GM19351 (cell line): ENCODE data around the gene LRRC8C.
"Not testable (repeated sequence)": the region's sequence is repeated elsewhere in the genome, so short reads cannot be mapped to it uniquely, and the experiment has no call there.

Source experiments
- ATAC-seq: cut with Tn5 transposase; IDR thresholded peaks from one replicate; pipeline ENCODE4 v1.9.1; 2021; ENCODE audit warnings: mild to moderate bottlenecking, moderate library complexity; ENCODE audit not compliant: unreplicated experiment

LRRC8C gene

DNA sequence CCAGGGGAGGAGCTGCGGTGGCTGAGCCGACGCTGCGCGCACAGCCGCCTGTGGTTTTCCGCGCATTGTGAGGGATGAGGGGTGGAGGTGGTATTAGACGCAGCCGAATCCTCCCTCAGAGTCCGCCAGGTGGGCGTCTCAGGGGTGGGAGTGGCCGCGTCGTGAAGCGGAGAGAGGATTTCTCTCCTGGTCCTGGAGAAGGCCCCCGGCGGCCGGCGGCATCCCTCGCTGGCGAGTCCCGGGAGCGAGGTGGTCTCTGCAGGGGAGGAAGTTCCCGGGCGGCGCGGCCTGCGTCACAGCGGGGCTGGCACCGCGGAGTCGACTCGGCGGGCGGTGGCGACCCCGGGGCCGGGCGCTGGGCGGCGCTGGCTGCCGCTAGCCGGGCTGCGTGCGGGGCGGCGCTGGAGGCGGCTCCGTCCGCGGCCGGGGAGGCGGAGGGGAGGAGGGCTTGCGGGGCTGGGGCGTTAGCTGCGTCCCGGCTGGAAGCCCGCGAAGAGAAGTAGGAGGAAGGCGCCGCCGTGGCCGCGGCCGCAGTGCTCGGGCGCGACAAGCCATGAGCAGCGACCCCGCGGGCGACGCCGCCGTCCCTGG is at the start of gene LRRC8C:
Gene LRRC8C (plus strand): TSS at position 464 of the 591 bp plus-strand sequence. CDS start 53,354 bp downstream, outside the sequence.
- ATAC-seq, result peak; percentile 85

DNA sequence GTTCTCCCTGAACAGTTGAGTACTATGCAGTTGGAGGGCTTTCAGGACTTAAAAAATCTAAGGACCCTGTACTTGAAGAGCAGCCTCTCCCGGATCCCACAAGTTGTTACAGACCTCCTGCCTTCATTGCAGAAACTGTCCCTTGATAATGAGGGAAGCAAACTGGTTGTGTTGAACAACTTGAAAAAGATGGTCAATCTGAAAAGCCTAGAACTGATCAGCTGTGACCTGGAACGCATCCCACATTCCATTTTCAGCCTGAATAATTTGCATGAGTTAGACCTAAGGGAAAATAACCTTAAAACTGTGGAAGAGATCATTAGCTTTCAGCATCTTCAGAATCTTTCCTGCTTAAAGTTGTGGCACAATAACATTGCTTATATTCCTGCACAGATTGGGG is 48.7 kb upstream of the LRRC8C start:
- ATAC-seq, result no peak

DNA sequence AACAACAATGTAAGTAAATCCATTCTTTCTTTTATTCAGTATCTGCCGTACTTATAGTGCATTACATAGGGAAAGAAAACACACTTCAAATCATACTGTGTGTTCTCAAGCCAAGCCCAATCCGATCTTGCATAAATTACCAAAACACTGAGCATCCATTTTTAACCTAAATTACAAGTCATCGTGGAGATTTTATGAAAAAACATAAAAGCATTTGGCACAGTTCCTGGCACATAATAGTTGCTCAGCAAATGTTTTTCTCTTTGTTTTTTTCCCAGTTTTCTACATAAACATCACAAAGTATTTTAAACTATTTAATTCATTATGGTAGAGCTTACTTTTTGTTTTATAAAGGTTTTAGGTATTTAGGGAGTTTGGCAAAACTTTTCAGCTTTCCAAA is 48.1 kb upstream of the LRRC8C start:
- ATAC-seq, result no peak

DNA sequence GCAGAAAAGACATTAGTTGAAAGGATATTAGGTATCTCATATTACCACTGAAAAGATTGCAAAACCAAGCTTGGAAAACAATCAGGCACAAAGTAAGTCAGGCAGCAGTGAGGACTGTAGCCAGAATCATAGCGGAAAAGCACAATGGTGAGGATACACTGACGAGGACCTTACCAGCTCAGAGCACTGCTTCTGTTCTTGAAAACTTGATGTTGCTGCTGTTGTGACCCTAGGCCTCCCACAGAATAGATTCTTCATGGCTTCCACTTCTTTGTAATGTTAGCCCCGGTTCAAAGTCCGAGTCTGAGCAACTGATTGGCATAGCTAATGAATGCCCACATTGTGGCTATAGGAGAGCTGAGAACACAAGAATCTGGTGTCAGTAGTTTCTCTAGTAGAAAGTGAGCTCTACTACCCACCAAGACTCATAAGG is 45.2 kb upstream of the LRRC8C start:
- no peak for ATAC-seq

DNA sequence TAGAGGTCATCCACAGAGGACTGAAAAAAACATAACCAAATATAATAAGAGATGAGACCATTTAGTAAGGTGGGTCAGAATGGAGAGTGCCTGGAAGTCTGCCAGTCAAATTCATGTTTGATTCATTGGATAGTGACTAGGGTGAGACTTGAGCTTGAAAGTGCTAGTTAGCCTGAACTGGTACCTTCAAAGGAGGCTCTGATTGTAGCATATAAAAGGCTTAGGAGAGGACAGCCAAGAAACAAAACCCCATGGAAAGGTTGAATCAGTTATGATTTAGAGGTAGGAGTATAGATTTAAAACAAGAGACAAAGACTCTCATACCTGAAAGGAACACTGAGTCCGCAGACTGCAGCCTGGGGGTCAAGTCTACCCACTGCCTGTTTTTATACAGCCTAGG is 44.4 kb upstream of the LRRC8C start:
- ATAC-seq, result no peak

DNA sequence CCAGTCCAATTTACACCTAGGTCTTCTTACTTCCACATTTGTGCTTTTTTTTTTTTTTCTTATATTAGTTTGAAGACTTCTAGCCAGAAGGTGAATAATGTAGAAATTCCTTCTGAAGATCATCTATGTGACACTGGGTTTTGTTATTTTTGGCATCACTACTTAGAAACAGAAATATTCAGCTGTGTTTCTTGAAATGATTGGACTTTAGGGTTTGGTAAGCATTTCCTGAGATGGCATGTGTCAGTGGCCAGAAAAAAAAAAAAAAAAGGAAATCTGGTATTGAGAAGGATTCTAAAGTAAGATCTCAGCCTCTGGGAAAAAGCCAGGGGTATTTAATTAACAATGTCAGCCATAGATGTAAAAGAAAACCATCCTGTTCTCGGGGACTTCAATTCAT is 43.4 kb upstream of the LRRC8C start:
- ATAC-seq, result no peak

DNA sequence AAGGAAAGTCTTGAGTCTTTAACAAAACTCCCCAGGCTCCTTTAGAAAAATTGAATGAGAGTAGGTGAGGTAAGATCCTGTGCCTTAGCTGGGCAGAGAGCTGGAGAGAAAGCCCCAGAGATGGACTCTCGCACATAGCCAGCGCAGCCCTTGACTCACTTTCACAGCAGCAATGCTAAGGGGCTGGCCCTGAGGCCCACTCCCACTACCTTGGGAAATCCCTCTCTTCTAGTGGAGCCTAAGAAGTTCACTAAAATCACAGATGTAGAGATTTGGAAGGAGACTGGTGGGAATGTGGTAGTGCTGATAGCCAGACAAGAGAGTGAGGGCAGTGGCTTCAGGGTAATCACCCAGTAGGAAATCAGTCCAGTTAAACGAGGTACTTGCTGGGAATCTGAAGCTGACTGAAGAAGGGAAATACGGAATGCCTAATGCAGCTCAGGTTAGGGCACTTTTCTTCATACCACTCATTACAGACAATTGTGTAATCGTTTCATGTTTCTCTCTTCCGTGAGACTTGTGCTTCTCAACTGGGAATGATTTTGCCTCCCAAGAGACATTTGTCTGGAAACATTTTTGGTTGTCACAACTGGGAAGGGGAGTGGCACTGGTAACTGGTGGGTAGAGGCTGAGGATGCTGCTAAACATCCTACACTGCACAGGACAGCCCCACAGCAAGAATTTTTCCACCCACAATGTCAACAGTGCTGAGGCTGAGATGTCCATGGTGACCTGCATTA is 42.4 kb upstream of the LRRC8C start:
- ATAC-seq, result no peak

DNA sequence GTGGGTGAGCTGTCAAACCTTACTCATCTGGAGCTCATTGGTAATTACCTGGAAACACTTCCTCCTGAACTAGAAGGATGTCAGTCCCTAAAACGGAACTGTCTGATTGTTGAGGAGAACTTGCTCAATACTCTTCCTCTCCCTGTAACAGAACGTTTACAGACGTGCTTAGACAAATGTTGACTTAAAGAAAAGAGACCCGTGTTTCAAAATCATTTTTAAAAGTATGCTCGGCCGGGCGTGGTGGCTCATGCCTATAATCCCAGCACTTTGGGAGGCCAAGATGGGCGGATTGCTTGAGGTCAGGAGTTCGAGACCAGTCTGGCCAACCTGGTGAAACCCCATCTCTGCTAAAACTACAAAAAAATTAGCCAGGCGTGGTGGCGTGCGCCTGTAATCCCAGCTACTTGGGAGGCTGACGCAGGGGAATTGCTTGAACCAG is 40.0 kb upstream of the LRRC8C start:
- not testable (repeated sequence) for ATAC-seq

DNA sequence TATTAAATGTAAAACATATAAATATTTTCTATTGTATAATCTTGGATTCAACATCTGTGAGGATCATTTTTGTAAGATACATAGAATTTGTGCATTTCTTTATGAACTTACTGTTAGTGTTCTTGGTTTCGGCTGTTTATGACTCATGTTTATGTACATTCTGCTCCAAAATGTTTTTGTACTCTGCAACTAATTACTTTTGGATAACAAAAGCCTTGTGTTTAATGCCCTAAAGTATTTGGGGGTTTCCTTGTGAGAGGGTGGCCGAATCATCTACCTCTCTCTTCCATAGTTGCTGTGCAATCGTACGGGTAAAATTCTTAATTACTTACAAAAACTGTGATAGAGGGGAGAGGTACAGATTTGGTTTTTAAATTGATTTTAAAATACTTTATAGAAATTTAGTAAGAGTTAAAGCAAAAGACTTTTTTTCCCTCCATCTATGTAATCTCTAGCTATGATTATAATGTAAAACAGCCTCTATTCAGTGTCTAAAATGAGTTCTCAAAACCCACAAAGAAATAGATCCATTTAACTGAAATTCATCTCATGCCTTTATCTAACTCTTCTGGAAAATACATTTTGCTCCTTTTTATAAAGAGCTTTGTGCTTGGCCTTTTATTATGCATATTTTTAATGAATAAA is 38.7 kb upstream of the LRRC8C start:
- no peak for ATAC-seq

DNA sequence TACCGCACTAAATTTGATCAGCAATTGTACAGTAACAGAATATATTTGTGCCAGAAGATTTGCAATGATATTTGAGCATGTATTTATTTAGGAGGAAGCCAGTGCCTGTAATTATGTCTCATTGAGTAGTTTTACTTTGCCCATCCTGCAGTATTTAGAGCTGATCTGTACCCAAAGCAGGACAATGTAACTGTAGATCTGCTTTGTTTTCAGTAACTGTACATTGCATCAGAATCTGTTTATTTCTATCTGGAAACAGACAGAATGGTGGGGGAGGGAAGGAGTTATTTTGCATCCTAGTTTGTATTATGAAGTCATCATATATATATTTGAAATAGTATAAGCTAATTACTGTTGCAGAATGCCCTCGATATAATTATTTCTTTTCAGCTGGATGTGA is 36.2 kb upstream of the LRRC8C start:
- ATAC-seq, result no peak

DNA sequence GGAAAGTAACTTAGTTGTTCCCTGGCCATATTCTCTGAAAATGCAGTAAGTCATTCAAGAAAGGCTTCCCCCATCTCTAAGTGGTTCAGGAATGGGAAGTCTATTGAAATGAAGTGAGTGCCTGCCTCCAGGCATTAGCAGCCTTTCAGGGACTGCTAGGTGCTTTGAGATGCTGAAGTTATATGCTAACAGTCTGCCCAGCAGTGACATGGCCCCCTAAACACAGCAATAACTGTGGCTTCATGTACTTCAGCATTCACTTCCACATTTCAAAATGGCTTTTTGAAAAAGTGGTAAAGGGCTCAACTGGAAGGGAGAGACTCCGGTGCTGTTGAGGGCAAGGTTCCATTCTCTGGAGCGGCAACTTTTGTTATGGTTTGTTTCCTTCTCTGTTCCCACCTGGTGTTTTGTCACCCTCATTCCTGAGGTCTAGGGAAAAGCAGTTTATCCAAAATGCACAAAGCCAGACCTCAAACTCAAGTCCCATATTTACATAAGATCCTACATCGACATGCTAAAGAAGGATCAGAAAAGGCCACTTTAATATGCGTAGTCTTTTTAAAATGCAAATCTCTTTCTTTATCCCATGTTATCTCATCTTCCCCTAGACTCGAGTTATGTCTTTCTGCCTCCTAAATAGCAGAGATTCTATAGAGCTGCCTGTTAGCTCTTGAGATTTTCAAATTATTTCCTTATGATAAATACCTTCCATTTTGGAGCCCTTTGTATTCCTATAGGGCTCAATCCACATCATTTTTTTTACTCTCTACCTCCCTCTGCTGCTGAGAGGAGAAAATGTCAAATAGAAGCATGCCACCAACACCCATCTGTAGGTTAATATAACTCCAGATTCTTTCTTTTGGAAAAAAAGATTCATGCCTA is 34.2 kb upstream of the LRRC8C start:
- ATAC-seq, result peak; percentile 69

DNA sequence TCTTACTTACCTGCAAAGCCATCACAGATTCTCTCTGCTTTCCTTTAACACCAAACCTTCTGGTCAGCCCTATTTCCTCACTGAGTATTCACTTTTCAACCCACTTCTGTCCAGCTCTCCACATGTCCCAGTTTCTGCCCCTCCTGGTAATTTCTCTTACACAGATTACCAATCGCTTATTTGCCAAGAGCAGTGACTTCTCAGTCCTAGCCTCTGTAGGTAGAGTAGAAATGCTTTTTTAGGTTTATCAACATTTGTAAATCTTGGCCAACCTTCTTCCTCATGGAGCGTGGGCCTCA is 33.6 kb upstream of the LRRC8C start:
- ATAC-seq, result no peak

DNA sequence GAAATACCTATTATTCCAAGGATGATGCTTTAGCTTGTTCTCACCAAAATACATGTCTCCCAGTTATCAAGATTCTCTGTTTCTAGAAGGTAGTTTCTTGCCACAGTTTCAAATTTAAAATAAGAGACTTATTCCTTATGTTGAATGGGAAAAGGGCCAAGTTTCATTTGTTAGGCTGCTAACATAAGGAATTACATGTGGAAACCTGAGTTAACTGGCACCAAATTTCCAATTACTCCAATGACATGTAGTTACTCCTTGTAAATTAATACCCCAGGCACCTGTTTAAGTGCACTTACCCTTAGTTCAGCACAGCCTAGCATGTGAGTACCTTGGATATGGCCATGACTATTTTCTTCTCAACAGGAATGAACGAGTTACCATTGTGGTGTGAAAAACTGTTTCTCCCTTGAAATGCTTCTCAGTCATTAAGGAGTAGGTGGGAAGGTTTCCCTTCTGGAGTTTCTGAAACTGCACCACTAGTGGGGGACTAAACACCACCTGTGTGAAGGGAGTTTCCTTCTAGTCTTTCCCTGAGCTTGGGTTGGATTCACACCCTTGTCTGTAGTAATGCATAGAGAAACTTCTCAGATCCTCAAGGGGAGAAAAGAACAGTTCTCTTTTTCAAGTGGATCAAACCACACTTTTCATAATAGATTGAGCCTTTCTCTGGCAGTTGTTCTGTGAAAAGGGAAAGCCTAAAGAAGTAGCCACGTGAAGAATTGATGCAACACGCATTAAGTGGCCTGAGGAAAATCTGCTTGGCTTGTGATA is 32.3 kb upstream of the LRRC8C start:
- no peak for ATAC-seq

DNA sequence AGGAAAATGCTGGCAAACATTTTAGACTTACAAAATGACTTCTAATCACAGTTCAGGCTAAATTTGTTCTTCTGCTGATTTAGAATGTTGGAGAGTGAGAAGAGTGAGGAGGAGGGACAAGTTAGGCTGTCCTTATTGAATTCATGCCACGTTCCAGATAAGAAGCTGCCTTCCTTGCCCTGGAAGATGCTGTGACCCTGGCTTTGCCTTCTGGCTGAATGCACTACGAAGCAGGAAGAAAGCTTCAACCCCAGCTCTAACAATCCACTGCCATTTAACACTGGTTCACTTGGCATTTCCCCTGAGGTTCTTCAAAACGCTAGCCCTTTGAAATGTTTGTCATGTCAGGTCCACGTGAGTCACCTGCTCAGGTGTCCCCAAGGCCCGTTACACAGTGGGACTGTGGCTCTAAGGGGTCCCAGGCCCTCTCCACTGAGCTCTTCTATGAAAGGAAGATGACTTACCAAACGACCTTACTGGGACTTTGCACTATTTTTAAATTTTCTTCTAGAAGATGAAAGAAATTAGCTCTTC is 30.0 kb upstream of the LRRC8C start:
- ATAC-seq, result no peak

DNA sequence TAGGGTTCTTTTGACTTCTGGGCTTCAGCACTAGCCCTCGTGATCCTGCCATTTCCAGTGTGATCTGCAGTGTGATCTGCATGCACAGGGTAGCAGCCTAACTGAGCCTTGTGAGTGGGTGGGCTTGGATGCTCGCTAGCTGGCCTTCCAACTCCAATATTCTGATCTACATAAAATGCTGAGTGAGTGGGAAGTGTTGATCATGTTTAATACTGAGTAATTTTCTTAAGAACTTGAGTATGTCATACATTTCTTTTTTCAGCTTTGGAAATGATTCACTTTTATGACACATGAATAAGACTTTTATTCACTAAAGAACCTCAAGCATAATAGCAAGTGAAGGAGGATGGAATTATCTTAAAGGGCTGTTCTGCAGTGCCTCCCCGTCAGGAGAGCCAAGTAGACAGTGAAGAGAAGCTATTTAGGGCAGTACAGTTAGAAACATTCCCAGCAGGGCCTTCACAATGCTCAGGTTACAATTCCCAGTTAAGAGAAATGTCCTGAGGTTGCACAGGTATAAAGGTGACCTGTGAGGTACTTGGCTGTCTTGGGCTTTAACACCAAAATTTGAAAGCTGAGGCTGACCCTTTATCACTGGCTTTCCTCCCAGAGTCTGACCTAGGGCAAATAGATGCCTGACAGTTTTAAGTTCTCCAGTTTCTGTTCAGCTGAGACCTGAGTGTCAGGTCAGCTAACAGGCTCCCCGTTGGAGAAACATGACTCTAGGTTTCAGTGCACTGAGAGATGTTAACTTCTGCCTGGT is 29.1 kb upstream of the LRRC8C start:
- no peak for ATAC-seq

DNA sequence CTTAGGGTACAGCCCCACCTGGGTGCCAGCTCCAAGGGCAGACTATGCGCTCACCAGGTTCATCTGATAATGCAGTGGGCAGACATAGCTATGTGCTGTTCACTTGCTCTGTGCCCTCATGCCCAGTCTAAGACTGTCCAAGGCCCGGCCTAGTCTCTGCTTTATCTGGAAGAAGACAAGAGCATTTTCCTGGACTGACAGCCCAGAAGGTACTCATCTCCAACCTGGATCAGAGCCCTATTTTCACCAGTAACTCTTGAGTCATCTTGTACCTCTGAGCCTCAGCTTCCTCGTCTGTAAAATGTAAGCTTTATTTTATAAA is 28.5 kb upstream of the LRRC8C start:
- no peak for ATAC-seq

DNA sequence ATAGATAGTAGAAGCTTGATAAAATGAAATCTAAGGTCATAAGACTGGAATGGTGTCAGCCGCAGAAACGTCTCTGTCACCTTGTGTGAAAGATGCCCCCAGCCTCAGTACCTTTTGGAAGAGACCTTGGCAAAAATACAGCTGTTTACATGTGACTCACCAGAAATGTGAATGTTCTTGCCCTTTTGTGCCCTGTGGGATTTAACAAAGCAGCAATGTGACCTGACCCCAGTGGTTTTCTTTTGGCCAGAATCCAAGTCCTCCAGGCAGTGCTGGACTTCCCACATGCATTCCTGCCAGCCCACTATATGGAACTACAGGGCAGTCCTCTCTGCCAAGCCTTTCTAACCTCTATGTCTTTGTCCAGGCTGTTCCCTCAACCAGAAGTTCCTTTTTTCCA is 27.2 kb upstream of the LRRC8C start:
- no peak for ATAC-seq

DNA sequence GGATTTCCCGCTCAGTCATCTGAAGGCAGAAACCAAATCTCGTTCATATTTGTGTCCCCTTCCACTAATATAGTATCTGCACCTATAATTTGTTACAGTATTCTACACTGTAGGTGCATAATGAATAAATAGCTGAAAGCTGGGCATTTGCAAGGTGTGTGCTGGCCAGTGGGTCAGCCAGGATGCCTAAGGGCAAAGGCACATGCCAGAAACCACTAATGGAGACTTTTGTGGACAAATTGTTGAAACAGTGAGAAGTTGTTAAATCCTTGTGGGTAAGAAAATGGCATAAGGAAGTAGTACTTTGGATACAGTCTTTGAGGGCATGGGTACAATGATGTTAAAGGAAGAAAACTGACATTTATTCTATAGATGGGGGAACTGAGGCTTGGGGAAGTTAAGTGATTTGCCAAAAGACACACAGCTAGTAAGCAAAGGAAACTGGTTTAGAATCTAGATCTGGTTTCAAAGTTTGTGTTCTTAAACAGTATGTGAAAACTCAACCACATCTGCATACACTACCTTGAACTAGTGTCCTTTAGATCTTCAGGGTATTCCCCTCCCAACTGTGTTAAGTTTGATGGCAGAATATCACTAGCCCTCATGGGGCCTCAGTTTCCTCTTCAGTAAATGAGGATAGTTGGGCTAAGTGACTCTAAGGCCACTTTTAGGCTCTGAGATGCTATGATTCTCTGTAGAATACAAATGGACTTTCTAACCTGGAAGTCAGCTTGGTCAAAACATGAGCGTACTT is 26.5 kb upstream of the LRRC8C start:
- peak; percentile 47 for ATAC-seq

DNA sequence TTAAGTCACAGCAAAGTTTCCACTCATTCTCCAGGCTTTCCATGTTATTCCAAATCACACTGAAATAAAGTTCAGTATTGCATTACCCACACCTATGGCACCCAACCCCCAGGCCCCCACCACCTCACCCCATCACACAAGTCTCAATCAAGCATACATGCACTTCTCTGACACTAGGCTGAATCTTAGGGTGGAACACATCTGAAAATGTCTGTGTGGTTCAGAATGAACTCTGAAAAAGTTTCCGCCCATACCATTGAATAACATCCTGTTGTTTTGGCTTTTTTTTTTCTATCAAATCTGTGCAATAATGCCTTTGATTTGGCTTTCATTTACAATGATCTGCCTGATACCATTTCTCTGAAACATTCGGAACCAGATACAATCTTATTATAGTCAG is 25.8 kb upstream of the LRRC8C start:
- no peak for ATAC-seq
